Endothelial cell (in vitro differentiated cells): ENCODE measurements around the gene IGIP. TPM values are rescaled to one million over a fixed set of nuclear protein-coding genes. Genes with fewer than 3 reads are reported as not detected.

Source experiments
- DNase-seq: peaks from one replicate; pipeline ENCODE4 v3.0.0; 2021; ENCODE audit warnings: low spot score
- H3K27ac Mint-ChIP-seq: one replicate; pipeline ENCODE4 v1.8.0; 2021; ENCODE audit warnings: mixed read lengths, inconsistent platforms; ENCODE audit not compliant: unreplicated experiment
- H3K27me3 Mint-ChIP-seq: one replicate; pipeline ENCODE4 v1.8.0; 2021; ENCODE audit warnings: mild to moderate bottlenecking, moderate library complexity, mixed read lengths, inconsistent platforms; ENCODE audit not compliant: unreplicated experiment
- H3K36me3 Mint-ChIP-seq: one replicate; pipeline ENCODE4 v1.8.0; 2021; ENCODE audit warnings: mild to moderate bottlenecking, low read depth, mixed read lengths, inconsistent platforms; ENCODE audit not compliant: unreplicated experiment
- H3K4me1 Mint-ChIP-seq: one replicate; pipeline ENCODE4 v1.8.0; 2021; ENCODE audit warnings: mild to moderate bottlenecking, mixed read lengths, inconsistent platforms; ENCODE audit not compliant: unreplicated experiment
- H3K4me3 Mint-ChIP-seq: one replicate; pipeline ENCODE4 v1.8.0; 2021; ENCODE audit warnings: mild to moderate bottlenecking, mixed read lengths, inconsistent platforms; ENCODE audit not compliant: unreplicated experiment
- H3K9me3 Mint-ChIP-seq: one replicate; pipeline ENCODE4 v1.8.0; 2021; ENCODE audit warnings: mixed read lengths, inconsistent platforms; ENCODE audit not compliant: unreplicated experiment
- CTCF ChIP-seq: fragments of 200-600 bp; sonication (generic); IDR thresholded peaks from one replicate; pipeline ENCODE4 v1.5.0; 2021; ENCODE audit warnings: antibody characterized with exemption; ENCODE audit not compliant: unreplicated experiment
- total RNA-seq: library from RNA; stranded (reverse); fragmentation: NEBNext Ultra II Directional; extraction: Animal tissue kit (Norgen Biotek cat#: 25700); gene quantifications from one replicate; pipeline ENCODE4 v1.2.1, GENCODE V29; 2021; ENCODE audit not compliant: unreplicated experiment

IGIP gene
- total RNA-seq, 1 donor from 2014 or later: 1.3 TPM

- H3K9me3 Mint-ChIP-seq: no peaks in the 10 kb centered on the region
- H3K4me3 Mint-ChIP-seq: no peak overlapping the region
- H3K4me1 Mint-ChIP-seq: peaks cover 12% of the 10 kb centered on the region
- no peaks in the 10 kb centered on the region for H3K36me3 Mint-ChIP-seq
- no peak overlapping the region for H3K27ac Mint-ChIP-seq
- no peak for DNase-seq
- TF ChIP-seq CTCF: no peak
- peaks cover 1% of the 10 kb centered on the region for H3K27me3 Mint-ChIP-seq
Observed at GRCh38 chr5:140117523-140117922, 8.2 kb upstream of the IGIP start.

- H3K4me1 Mint-ChIP-seq: peaks cover 12% of the 10 kb centered on the region
- no peaks in the 10 kb centered on the region for H3K36me3 Mint-ChIP-seq
- no peaks in the 10 kb centered on the region for H3K9me3 Mint-ChIP-seq
- TF ChIP-seq CTCF: no peak
- no peak overlapping the region for H3K27ac Mint-ChIP-seq
- peaks cover 1% of the 10 kb centered on the region for H3K27me3 Mint-ChIP-seq
- no peak overlapping the region for H3K4me3 Mint-ChIP-seq
- no peak for DNase-seq
Observed at GRCh38 chr5:140118302-140118936, 7.3 kb upstream of the IGIP start.

GRCh38 chr5:140126315-140127012 lies 727 bp downstream of the IGIP start:
- Mint-ChIP-seq H3K27me3 (no peaks in the 10 kb centered on the region), H3K4me1 (no peaks in the 10 kb centered on the region), H3K36me3 (no peaks in the 10 kb centered on the region), H3K9me3 (no peaks in the 10 kb centered on the region), H3K27ac (no peak overlapping the region), H3K4me3 (no peak overlapping the region)
- DNase-seq: no peak
- no peak for TF ChIP-seq CTCF

GRCh38 chr5:140128376-140128775 lies 2.6 kb downstream of the IGIP start:
- TF ChIP-seq CTCF: no peak
- no peak overlapping the region for H3K27ac Mint-ChIP-seq
- no peak overlapping the region for H3K4me3 Mint-ChIP-seq
- H3K36me3 Mint-ChIP-seq: no peaks in the 10 kb centered on the region
- peaks cover 5% of the 10 kb centered on the region for H3K4me1 Mint-ChIP-seq
- H3K9me3 Mint-ChIP-seq: no peaks in the 10 kb centered on the region
- H3K27me3 Mint-ChIP-seq: no peaks in the 10 kb centered on the region
- no peak for DNase-seq
